PFSK-1 (cell line): ENCODE results near the gene LMO7.

Experiments used
- FOXP2 ChIP-seq: optimal IDR thresholded peaks from 2 replicates; pipeline ENCODE3; 2011; ENCODE audit warnings: borderline replicate concordance, control low read depth, inconsistent platforms; ENCODE audit not compliant: insufficient read depth; ENCODE audit errors: extremely low read length, extremely low read depth
- POLR2AphosphoS5 ChIP-seq: IDR thresholded peaks from 2 replicates; pipeline ENCODE4 v1.6.1; 2012; ENCODE audit warnings: low read depth, mild to moderate bottlenecking, control low read depth, low read length, moderate library complexity
- REST ChIP-seq, 2 experiments: IDR thresholded peaks; 2 replicates each; pipeline versions ENCODE4 v1.6.1 to v1.8.0; 2011 to 2012; ENCODE audit warnings: low read depth in 2 of 2, low read length in 2 of 2, control low read depth in 1 of 2, inconsistent platforms in 1 of 2, mild to moderate bottlenecking in 1 of 2, moderate library complexity in 1 of 2; ENCODE audit not compliant: insufficient read depth in 1 of 2
- SIN3A ChIP-seq: IDR thresholded peaks from 2 replicates; pipeline ENCODE4 v1.6.1; 2012; ENCODE audit warnings: mild to moderate bottlenecking, low read length, moderate library complexity, borderline replicate concordance; ENCODE audit not compliant: insufficient read depth
- TAF1 ChIP-seq: IDR thresholded peaks from 2 replicates; pipeline ENCODE4 v1.6.1; 2012; ENCODE audit warnings: low read length, control low read depth, borderline replicate concordance; ENCODE audit not compliant: insufficient read depth

LMO7 gene

GRCh38 chr13:75804605-75805004 is 168.5 kb downstream of the LMO7 start:
- TF ChIP-seq TAF1 = no peak
- no peak for TF ChIP-seq POLR2AphosphoS5
- TF ChIP-seq FOXP2 = no peak
- no peak for TF ChIP-seq REST (IDR thresholded peaks at IDR 0.05; ENCODE audit: insufficient read depth in 1 of 2, low read depth in 2 of 2, low read length in 2 of 2)
- no peak for TF ChIP-seq SIN3A

- TF ChIP-seq TAF1 = no peak
- TF ChIP-seq SIN3A = no peak
- TF ChIP-seq FOXP2 = no peak
- no peak for TF ChIP-seq REST (IDR thresholded peaks at IDR 0.05; ENCODE audit: insufficient read depth in 1 of 2, low read depth in 2 of 2, low read length in 2 of 2)
- no peak for TF ChIP-seq POLR2AphosphoS5
Measured at GRCh38 chr13:75806117-75806516, 170.0 kb downstream of the LMO7 start.

GRCh38 chr13:75811361-75811760 is 175.2 kb downstream of the LMO7 start:
- TF ChIP-seq POLR2AphosphoS5 (no peak), FOXP2 (no peak), SIN3A (no peak), REST (IDR thresholded peaks at IDR 0.05; ENCODE audit: insufficient read depth in 1 of 2, low read depth in 2 of 2, low read length in 2 of 2) (no peak), TAF1 (no peak)

GRCh38 chr13:75811841-75812240 is 175.7 kb downstream of the LMO7 start:
- TF ChIP-seq FOXP2 (no peak), REST (IDR thresholded peaks at IDR 0.05; ENCODE audit: insufficient read depth in 1 of 2, low read depth in 2 of 2, low read length in 2 of 2) (no peak), POLR2AphosphoS5 (no peak), SIN3A (no peak), TAF1 (no peak)

- no peak for TF ChIP-seq TAF1
- no peak for TF ChIP-seq REST (IDR thresholded peaks at IDR 0.05; ENCODE audit: insufficient read depth in 1 of 2, low read depth in 2 of 2, low read length in 2 of 2)
- no peak for TF ChIP-seq FOXP2
- no peak for TF ChIP-seq SIN3A
- TF ChIP-seq POLR2AphosphoS5 = no peak
Measured at GRCh38 chr13:75812751-75813181, 176.6 kb downstream of the LMO7 start.
